Naive thymus-derived CD4-positive, alpha-beta T cell (primary cell): Measurements from ENCODE around the gene ANKRD39. TPM values are rescaled to one million over a fixed set of nuclear protein-coding genes. Genes with fewer than 3 reads are reported as not detected.
A peak's percentile ranks its signal among the peaks of the same experiment; 100 is the strongest.

Experiments used
- ATAC-seq: fragments of 150-1000 bp; cut with Tn5 transposase; 2 replicates; pipeline ENCODE4 v1.10.0; 2021; ENCODE audit warnings: mild to moderate bottlenecking, moderate library complexity
- CTCF ChIA-PET: fragments of 350-600 bp; sonication (Branson Sonifier 250); formaldehyde crosslinking; loops from one replicate; lab custom pipeline; 2021; ENCODE audit warnings: antibody characterized with exemption; lab: Charles Lee
- POLR2A ChIA-PET: fragments of 350-600 bp; sonication (Branson Sonifier 250); formaldehyde crosslinking; loops from one replicate; lab custom pipeline; 2021; ENCODE audit warnings: antibody characterized with exemption, inconsistent platforms; lab: Charles Lee
- DNase-seq, 9 donors: peaks; one replicate each; pipeline versions ENCODE4 v3.0.0 to v3.0.0-alpha.2; 2020 to 2022; ENCODE audit warnings: mixed read lengths in 1 of 9
- H3K27ac ChIP-seq: one replicate; pipeline ENCODE4 v1.7.0; 2013; ENCODE audit warnings: mild to moderate bottlenecking, low read depth, low read length, moderate library complexity
- H3K27me3 ChIP-seq, 2 donors: one replicate each; pipeline ENCODE4 v1.7.0; 2013; ENCODE audit warnings: low read length in 2 of 2, mild to moderate bottlenecking in 2 of 2, moderate library complexity in 2 of 2; ENCODE audit not compliant: control insufficient read depth in 2 of 2, insufficient read depth in 2 of 2
- H3K36me3 ChIP-seq, 3 experiments: 1 replicate in 2 of 3; 2 replicates in 1 of 3; pipeline ENCODE4 v1.7.0; 2013; ENCODE audit warnings: low read length in 3 of 3, mild to moderate bottlenecking in 3 of 3, moderate library complexity in 1 of 3; ENCODE audit not compliant: insufficient read depth in 3 of 3, control insufficient read depth in 2 of 3
- H3K4me1 ChIP-seq, 2 donors: one replicate each; pipeline ENCODE4 v1.7.0; 2013; ENCODE audit warnings: low read length in 2 of 2, mild to moderate bottlenecking in 2 of 2, moderate library complexity in 1 of 2; ENCODE audit not compliant: control insufficient read depth in 2 of 2, insufficient read depth in 2 of 2
- H3K4me3 ChIP-seq: 2 replicates; pipeline ENCODE4 v1.7.0; 2013; ENCODE audit warnings: mild to moderate bottlenecking, low read length
- H3K9me3 ChIP-seq, 3 experiments: 1 replicate in 2 of 3; 2 replicates in 1 of 3; pipeline ENCODE4 v1.7.0; 2013; ENCODE audit warnings: low read length in 3 of 3; ENCODE audit not compliant: control insufficient read depth in 2 of 3
- H3K27ac Mint-ChIP-seq, 9 donors: one replicate each; pipeline ENCODE4 v1.8.0; 2020 to 2022; ENCODE audit warnings: mixed read lengths in 9 of 9, mild to moderate bottlenecking in 8 of 9, moderate library complexity in 5 of 9, inconsistent platforms in 2 of 9
- H3K27me3 Mint-ChIP-seq, 5 donors: one replicate each; pipeline ENCODE4 v1.8.0; 2021 to 2022; ENCODE audit warnings: mixed read lengths in 5 of 5, mild to moderate bottlenecking in 1 of 5
- H3K36me3 Mint-ChIP-seq, 5 donors: one replicate each; pipeline ENCODE4 v1.8.0; 2020 to 2022; ENCODE audit warnings: mixed read lengths in 5 of 5, mild to moderate bottlenecking in 3 of 5, inconsistent platforms in 1 of 5
- H3K4me1 Mint-ChIP-seq, 7 donors: one replicate each; pipeline ENCODE4 v1.8.0; 2020 to 2022; ENCODE audit warnings: mixed read lengths in 7 of 7, mild to moderate bottlenecking in 3 of 7, inconsistent platforms in 1 of 7
- H3K4me3 Mint-ChIP-seq, 10 donors: one replicate each; pipeline ENCODE4 v1.8.0; 2020 to 2022; ENCODE audit warnings: mild to moderate bottlenecking in 10 of 10, mixed read lengths in 10 of 10, moderate library complexity in 6 of 10, inconsistent platforms in 2 of 10
- H3K9me3 Mint-ChIP-seq, 11 donors: one replicate each; pipeline ENCODE4 v1.8.0; 2020 to 2022; ENCODE audit warnings: mixed read lengths in 11 of 11, mild to moderate bottlenecking in 4 of 11, inconsistent platforms in 1 of 11, moderate library complexity in 1 of 11
- intact Hi-C, 2 donors: fragments of 100-400 bp; cut with micrococcal nuclease; formaldehyde crosslinking; loops; one replicate each; pipeline ENCODE4 v1.15.1; 2023
- polyA plus RNA-seq, 2 donors: library from polyadenylated mRNA; unstranded; fragments of 300-500 nt; fragmentation: Illumina TruSeq; gene quantifications; one replicate each; pipeline ENCODE4 v1.2.3, GENCODE V29; 2021
- total RNA-seq, 6 experiments: library from RNA in 5 of 6; stranded (reverse) in 5 of 6; gene quantifications; 1 replicate in 5 of 6; 2 replicates in 1 of 6; pipeline ENCODE4 v1.2.3 and lab custom pipeline; 2021 to 2026

The ANKRD39 gene
- total and polyA plus RNA-seq, 7 experiments from 2014 or later = 12.0 to 38.4 (median 16.4) TPM

GRCh38 chr2:96866986-96867755 lies 9.4 kb upstream of the ANKRD39 start:
- Histone ChIP-seq H3K36me3 (peaks cover 0 to 48% (median 7%) of the 10 kb centered on the region in 3 experiments), H3K27me3 (no peaks in the 10 kb centered on the region), H3K9me3 (no peaks in the 10 kb centered on the region), H3K4me3 (peak overlapping the region; percentile 81), H3K4me1 (peaks cover 24 to 29% of the 10 kb centered on the region in 2 donors), H3K27ac (peak overlapping the region; percentile 84)
- POLR2A ChIA-PET = interaction anchor here (0.9 to 15.0 kb wide), 8 partner anchors 8 to 82 kb away, joined by 3 to 288 read pairs (median 10); partner anchors contain the start of gene ANKRD39
- Mint-ChIP-seq H3K27ac (peak overlapping the region; percentile 75 to 94 (median 88)), H3K36me3 (peaks cover 0 to 18% (median 6%) of the 10 kb centered on the region in 5 donors), H3K4me1 (peaks cover 23 to 38% (median 36%) of the 10 kb centered on the region in 7 donors), H3K9me3 (no peaks in the 10 kb centered on the region), H3K27me3 (peaks cover 0 to 9% (median 0%) of the 10 kb centered on the region in 5 donors), H3K4me3 (peak overlapping the region; percentile 81 to 95 (median 88))
- no peak for ATAC-seq
- no peak for DNase-seq
- CTCF ChIA-PET = interaction anchor here (0.7 to 1.4 kb wide), 5 partner anchors 9 to 96 kb away, joined by 3 to 6 read pairs (median 4); partner anchors contain the start of gene ANKRD39
- intact Hi-C loops = no loop called here

- Histone ChIP-seq H3K4me1 (peaks cover 24 to 29% of the 10 kb centered on the region in 2 donors), H3K36me3 (peaks cover 0 to 54% (median 7%) of the 10 kb centered on the region in 3 experiments), H3K27ac (peak overlapping the region; percentile 84), H3K4me3 (no peak overlapping the region), H3K27me3 (no peaks in the 10 kb centered on the region), H3K9me3 (no peaks in the 10 kb centered on the region)
- H3K27me3 Mint-ChIP-seq = peaks cover 0 to 7% (median 0%) of the 10 kb centered on the region in 5 donors
- no peak for DNase-seq
- ChIA-PET POLR2A (interaction anchor here (1.4 to 15.0 kb wide), 4 partner anchors 7 to 82 kb away, joined by 4 to 288 read pairs (median 72); partner anchors contain the start of gene ANKRD39), CTCF (interaction anchor here (1.1 to 1.2 kb wide), 2 partner anchors 9 to 47 kb away, joined by 5 to 6 read pairs; partner anchors contain the start of gene ANKRD39)
- H3K4me3 Mint-ChIP-seq = peak overlapping the region; percentile 36 to 95 (median 86)
- intact Hi-C loops = no loop called here
- H3K36me3 Mint-ChIP-seq = peaks cover 0 to 21% (median 6%) of the 10 kb centered on the region in 5 donors
- ATAC-seq = no peak
- H3K27ac Mint-ChIP-seq = peak overlapping the region in 8 of 9 donors; percentile 62 to 94 (median 88)
- no peaks in the 10 kb centered on the region for H3K9me3 Mint-ChIP-seq
- H3K4me1 Mint-ChIP-seq = peaks cover 23 to 41% (median 33%) of the 10 kb centered on the region in 7 donors
Observed at GRCh38 chr2:96866586-96866985, 8.8 kb upstream of the ANKRD39 start.

DNA sequence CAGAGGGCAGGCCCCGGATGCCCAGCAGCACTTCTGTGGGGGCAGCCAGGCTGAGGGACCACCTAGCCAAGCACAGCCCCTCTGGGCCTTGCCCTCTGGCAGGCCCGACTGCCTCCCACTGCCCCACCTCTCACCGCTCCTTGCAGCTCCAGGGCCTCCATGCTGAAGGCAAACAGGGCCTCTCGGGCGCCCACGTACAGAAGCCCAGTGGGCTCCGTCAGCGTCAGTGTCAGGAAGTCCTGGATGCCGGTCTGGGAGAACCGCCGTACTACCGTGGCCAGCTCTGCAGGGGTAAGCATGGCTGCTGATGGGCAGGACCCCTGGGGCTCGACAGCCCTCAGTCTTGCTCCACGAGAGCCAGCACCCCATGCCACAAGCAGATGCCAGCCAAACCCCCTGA lies 8.3 kb upstream of the ANKRD39 start:
- Histone ChIP-seq H3K9me3 (no peaks in the 10 kb centered on the region), H3K27me3 (no peaks in the 10 kb centered on the region), H3K27ac (peak overlapping the region; percentile 84), H3K4me1 (peaks cover 24 to 28% of the 10 kb centered on the region in 2 donors), H3K4me3 (no peak overlapping the region), H3K36me3 (peaks cover 0 to 58% (median 7%) of the 10 kb centered on the region in 3 experiments)
- DNase-seq (no peak), ATAC-seq (no peak)
- Mint-ChIP-seq H3K36me3 (peaks cover 0 to 21% (median 6%) of the 10 kb centered on the region in 5 donors), H3K4me1 (peaks cover 23 to 38% (median 31%) of the 10 kb centered on the region in 7 donors), H3K27me3 (peaks cover 0 to 5% (median 0%) of the 10 kb centered on the region in 5 donors), H3K27ac (peak overlapping the region in 3 of 9 donors; percentile 82 to 92 (median 89)), H3K9me3 (no peaks in the 10 kb centered on the region), H3K4me3 (peak overlapping the region in 2 of 10 donors; percentile 66 to 95)
- CTCF ChIA-PET = interaction anchor here (1.2 kb wide), 1 partner anchor 8 kb away, joined by 6 read pairs; the partner anchor contains the start of gene ANKRD39
- POLR2A ChIA-PET = interaction anchor here (1.4 to 15.0 kb wide), 2 partner anchors 32 to 83 kb away, joined by 4 to 288 read pairs; no protein-coding TSS in a partner anchor
- intact Hi-C loops = no loop called here

DNA sequence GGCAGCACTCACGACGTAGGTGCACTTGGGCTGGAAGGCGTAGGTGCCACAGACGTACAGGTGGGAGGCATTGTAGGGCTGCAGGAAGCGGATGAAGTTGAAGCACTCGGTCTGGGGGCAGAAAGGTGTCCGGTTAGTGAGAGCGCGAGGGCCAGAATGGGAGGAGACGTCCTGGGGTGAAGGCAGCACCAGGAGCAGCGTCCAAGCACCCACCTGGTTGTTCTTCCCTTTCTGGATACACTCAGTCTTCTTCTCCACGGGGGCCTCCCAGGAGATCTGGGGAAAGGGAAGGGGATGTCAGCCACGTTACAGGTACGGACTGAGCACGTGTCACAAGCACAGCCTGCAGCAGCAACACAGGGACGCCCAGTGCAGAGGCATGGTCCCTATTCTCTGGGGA lies 7.8 kb upstream of the ANKRD39 start:
- ATAC-seq (no peak), DNase-seq (no peak)
- Histone ChIP-seq H3K36me3 (peaks cover 0 to 63% (median 7%) of the 10 kb centered on the region in 3 experiments), H3K27ac (no peak overlapping the region), H3K27me3 (no peaks in the 10 kb centered on the region), H3K4me3 (no peak overlapping the region), H3K4me1 (peaks cover 21 to 23% of the 10 kb centered on the region in 2 donors), H3K9me3 (no peaks in the 10 kb centered on the region)
- peaks cover 0 to 21% (median 6%) of the 10 kb centered on the region in 5 donors for H3K36me3 Mint-ChIP-seq
- ChIA-PET POLR2A (interaction anchor here (15.0 kb wide), 1 partner anchor 83 kb away, joined by 288 read pairs; no protein-coding TSS in a partner anchor), CTCF (interaction anchor here (0.7 to 1.9 kb wide), 3 partner anchors 50 to 94 kb away, joined by 3 to 11 read pairs (median 4); no protein-coding TSS in a partner anchor)
- peak overlapping the region in 5 of 9 donors; percentile 16 to 84 (median 48) for H3K27ac Mint-ChIP-seq
- intact Hi-C loops = no loop called here
- peak overlapping the region in 4 of 10 donors; percentile 21 to 66 (median 50) for H3K4me3 Mint-ChIP-seq
- H3K27me3 Mint-ChIP-seq = peaks cover 0 to 2% (median 0%) of the 10 kb centered on the region in 5 donors
- no peaks in the 10 kb centered on the region for H3K9me3 Mint-ChIP-seq
- H3K4me1 Mint-ChIP-seq = peaks cover 20 to 33% (median 27%) of the 10 kb centered on the region in 7 donors

DNA sequence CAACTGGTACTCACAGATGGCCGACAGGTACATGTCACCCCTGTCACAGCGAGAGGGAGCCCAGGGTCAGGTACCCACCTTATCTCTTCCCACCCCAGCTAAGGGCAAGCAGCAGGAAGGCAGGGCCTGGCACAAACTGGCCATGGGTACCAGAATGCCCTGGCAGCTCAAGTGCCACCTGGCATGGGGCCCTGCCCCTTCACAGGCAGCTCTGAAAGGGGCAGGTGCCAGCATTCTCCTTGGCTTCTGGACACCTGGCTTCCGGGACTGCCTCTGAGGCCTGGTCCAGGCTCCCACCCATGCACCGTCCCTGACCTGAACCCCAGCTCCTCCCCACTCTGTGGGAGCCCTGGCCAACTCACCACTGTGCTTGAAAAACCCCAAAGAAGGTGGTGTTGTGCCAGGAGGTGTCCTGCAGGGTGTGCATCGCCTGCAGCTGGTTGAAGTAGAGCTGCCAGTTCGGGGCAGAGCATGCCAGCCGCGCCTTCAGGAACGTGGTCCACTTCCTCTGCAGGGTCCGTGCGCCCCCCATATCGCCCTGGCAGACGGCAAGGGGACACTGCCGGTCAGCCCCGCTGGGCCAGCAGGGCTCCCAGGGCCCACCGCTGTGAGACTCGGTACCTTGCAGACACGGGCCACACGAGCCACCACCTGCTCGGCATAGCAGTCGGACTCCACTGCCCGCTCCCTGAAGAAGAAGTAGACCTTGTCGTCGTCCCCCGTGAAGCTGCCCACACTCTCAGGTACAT lies 6.7 kb upstream of the ANKRD39 start:
- Histone ChIP-seq H3K9me3 (no peaks in the 10 kb centered on the region), H3K27me3 (no peaks in the 10 kb centered on the region), H3K4me3 (no peak overlapping the region), H3K36me3 (peaks cover 0 to 70% (median 7%) of the 10 kb centered on the region in 3 experiments), H3K27ac (no peak overlapping the region), H3K4me1 (peaks cover 19 to 20% of the 10 kb centered on the region in 2 donors)
- intact Hi-C loops = no loop called here
- no peak for DNase-seq
- Mint-ChIP-seq H3K9me3 (no peaks in the 10 kb centered on the region), H3K4me3 (no peak overlapping the region), H3K27ac (no peak overlapping the region), H3K4me1 (peaks cover 23 to 41% (median 33%) of the 10 kb centered on the region in 7 donors), H3K36me3 (peaks cover 4 to 23% (median 9%) of the 10 kb centered on the region in 5 donors), H3K27me3 (no peaks in the 10 kb centered on the region)
- CTCF ChIA-PET = interaction anchor here (0.7 to 1.9 kb wide), 4 partner anchors 27 to 95 kb away, joined by 3 to 11 read pairs (median 4); no protein-coding TSS in a partner anchor
- POLR2A ChIA-PET = interaction anchor here (1.1 to 15.0 kb wide), 2 partner anchors 62 to 84 kb away, joined by 3 to 288 read pairs; no protein-coding TSS in a partner anchor
- ATAC-seq = no peak
